DOHH2 (cell line): ENCODE results near the gene CNPY2.

Source experiments
- H3F3A ChIP-seq: fragments of 200-600 bp; sonication (generic), shearing (Covaris generic); 2 replicates; pipeline ENCODE4 v1.6.0; 2016; ENCODE audit warnings: antibody characterized with exemption, mild to moderate bottlenecking; ENCODE audit not compliant: control insufficient read depth, insufficient read depth
- H3K27ac ChIP-seq: fragments of 200-600 bp; sonication (generic); 2 replicates; pipeline ENCODE4 v1.5.1; 2014; ENCODE audit warnings: low read depth, mild to moderate bottlenecking, low read length, moderate library complexity
- H3K27me3 ChIP-seq: fragments of 200-600 bp; sonication (generic); 2 replicates; pipeline ENCODE4 v1.6.1; 2014; ENCODE audit warnings: mild to moderate bottlenecking, low read length, mixed read lengths; ENCODE audit not compliant: control insufficient read depth
- H3K36me3 ChIP-seq: fragments of 200-600 bp; sonication (generic); 2 replicates; pipeline ENCODE4 v1.6.1; 2014; ENCODE audit warnings: mild to moderate bottlenecking, low read length, moderate library complexity, mixed read lengths; ENCODE audit not compliant: control insufficient read depth
- H3K4me1 ChIP-seq: fragments of 200-600 bp; sonication (generic); 2 replicates; pipeline ENCODE4 v1.6.1; 2014; ENCODE audit warnings: mild to moderate bottlenecking, low read length, mixed read lengths; ENCODE audit not compliant: control insufficient read depth
- H3K4me2 ChIP-seq: fragments of 200-600 bp; sonication (generic); 2 replicates; pipeline ENCODE4 v1.6.0; 2014; ENCODE audit warnings: mild to moderate bottlenecking, low read length, moderate library complexity
- H3K4me3 ChIP-seq: fragments of 200-600 bp; sonication (generic); 2 replicates; pipeline ENCODE4 v1.5.1; 2014; ENCODE audit warnings: mild to moderate bottlenecking, low read length, mixed read lengths
- H3K79me2 ChIP-seq: fragments of 200-600 bp; sonication (generic); 2 replicates; pipeline ENCODE4 v1.6.1; 2014; ENCODE audit warnings: mild to moderate bottlenecking, low read length, mixed read lengths; ENCODE audit not compliant: control insufficient read depth
- H3K9me2 ChIP-seq: fragments of 200-600 bp; sonication (generic); replicated peaks from 2 replicates; pipeline ENCODE4 v1.6.1; 2014; ENCODE audit warnings: mild to moderate bottlenecking, low read length, mixed read lengths; ENCODE audit not compliant: control insufficient read depth
- H3K9me3 ChIP-seq: fragments of 200-600 bp; sonication (generic); 2 replicates; pipeline ENCODE4 v1.6.1; 2014; ENCODE audit warnings: antibody characterized with exemption, low read length, mixed read lengths; ENCODE audit not compliant: control insufficient read depth, insufficient read depth
- H4K20me1 ChIP-seq: fragments of 200-600 bp; sonication (generic); 2 replicates; pipeline ENCODE4 v1.6.0; 2014; ENCODE audit warnings: low read depth, mild to moderate bottlenecking, antibody characterized with exemption, low read length, moderate library complexity; ENCODE audit not compliant: control insufficient read depth, insufficient read depth
- EZH2phosphoT487 ChIP-seq: fragments of 200-600 bp; sonication (generic); IDR thresholded peaks from 2 replicates; pipeline ENCODE4 v1.6.1; 2017; ENCODE audit warnings: borderline replicate concordance, mild to moderate bottlenecking, antibody characterized with exemption, low read length, moderate library complexity, mixed read lengths
- TF ChIP-seq, protein P1 (sequence below): fragments of 200-600 bp; sonication (generic); IDR thresholded peaks from one replicate; pipeline ENCODE4 v1.5.1; 2014; ENCODE audit warnings: antibody characterized with exemption, mild to moderate bottlenecking, low read depth, low read length; ENCODE audit not compliant: poor library complexity, severe bottlenecking

Gene CNPY2

DNA sequence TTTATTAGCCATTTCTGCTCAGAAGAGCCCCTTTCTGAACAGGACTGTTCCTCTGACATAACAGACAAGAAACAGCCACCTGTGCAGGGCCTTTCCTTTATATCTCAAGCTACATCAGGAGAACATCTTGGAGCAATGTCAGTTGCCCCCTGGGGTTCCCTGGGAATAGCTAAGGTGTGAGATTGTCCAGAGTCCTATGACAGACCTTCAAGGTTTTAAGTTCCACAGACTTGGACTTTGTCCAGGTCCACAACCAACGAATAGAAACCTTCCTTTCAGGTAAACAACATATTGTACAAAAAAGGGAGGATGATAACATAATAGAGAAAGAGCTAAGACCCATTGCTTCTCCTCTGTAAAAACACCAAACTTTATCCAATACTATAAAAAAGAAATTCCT is 25.8 kb upstream of the CNPY2 start:
- Histone ChIP-seq H3K4me1 (peaks cover 35% of the 10 kb centered on the region), H3K36me3 (peaks cover 38% of the 10 kb centered on the region), H3K27ac (0 out of 2 replicates have a peak overlapping the region, but pooled peaks have one; percentile 16), H3K9me3 (no peaks in the 10 kb centered on the region), H4K20me1 (no peaks in the 10 kb centered on the region), H3K4me3 (no peak overlapping the region), H3K79me2 (peaks cover 6% of the 10 kb centered on the region; the same call in 1 of the 2 replicates), H3K4me2 (no peak overlapping the region), H3F3A (peaks cover 20% of the 10 kb centered on the region), H3K9me2 (no peaks in the 10 kb centered on the region), H3K27me3 (no peaks in the 10 kb centered on the region)
- TF ChIP-seq, protein P1, sequence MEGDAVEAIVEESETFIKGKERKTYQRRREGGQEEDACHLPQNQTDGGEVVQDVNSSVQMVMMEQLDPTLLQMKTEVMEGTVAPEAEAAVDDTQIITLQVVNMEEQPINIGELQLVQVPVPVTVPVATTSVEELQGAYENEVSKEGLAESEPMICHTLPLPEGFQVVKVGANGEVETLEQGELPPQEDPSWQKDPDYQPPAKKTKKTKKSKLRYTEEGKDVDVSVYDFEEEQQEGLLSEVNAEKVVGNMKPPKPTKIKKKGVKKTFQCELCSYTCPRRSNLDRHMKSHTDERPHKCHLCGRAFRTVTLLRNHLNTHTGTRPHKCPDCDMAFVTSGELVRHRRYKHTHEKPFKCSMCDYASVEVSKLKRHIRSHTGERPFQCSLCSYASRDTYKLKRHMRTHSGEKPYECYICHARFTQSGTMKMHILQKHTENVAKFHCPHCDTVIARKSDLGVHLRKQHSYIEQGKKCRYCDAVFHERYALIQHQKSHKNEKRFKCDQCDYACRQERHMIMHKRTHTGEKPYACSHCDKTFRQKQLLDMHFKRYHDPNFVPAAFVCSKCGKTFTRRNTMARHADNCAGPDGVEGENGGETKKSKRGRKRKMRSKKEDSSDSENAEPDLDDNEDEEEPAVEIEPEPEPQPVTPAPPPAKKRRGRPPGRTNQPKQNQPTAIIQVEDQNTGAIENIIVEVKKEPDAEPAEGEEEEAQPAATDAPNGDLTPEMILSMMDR, result no peak
- TF ChIP-seq EZH2phosphoT487, result no peak

DNA sequence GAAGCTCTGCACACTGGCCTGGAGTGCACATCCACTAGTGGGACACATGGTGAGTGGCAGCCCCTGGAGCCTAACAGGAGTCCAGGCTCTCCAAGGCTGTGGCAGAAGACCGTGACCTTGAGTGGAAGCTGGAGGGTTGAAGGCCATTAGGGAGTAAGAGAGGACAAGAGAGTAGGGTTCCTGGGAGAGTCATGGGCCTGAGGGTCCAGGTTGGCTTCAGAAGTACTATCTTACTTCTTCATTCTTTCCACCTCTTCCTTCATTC is 23.3 kb upstream of the CNPY2 start:
- H3K4me1 ChIP-seq, result peaks cover 57% of the 10 kb centered on the region
- H3K27me3 ChIP-seq, result no peaks in the 10 kb centered on the region
- H4K20me1 ChIP-seq, result no peaks in the 10 kb centered on the region
- H3K4me2 ChIP-seq, result peak overlapping the region; percentile 93
- H3K27ac ChIP-seq, result peak overlapping the region; percentile 88
- peaks cover 12% of the 10 kb centered on the region for H3K79me2 ChIP-seq
- H3F3A ChIP-seq, result peaks cover 25% of the 10 kb centered on the region
- H3K9me2 ChIP-seq, result no peaks in the 10 kb centered on the region
- H3K36me3 ChIP-seq, result peaks cover 32% of the 10 kb centered on the region
- no peaks in the 10 kb centered on the region for H3K9me3 ChIP-seq
- TF ChIP-seq, protein P1, result no peak
- no peak for TF ChIP-seq EZH2phosphoT487
- peak overlapping the region; percentile 70 for H3K4me3 ChIP-seq

DNA sequence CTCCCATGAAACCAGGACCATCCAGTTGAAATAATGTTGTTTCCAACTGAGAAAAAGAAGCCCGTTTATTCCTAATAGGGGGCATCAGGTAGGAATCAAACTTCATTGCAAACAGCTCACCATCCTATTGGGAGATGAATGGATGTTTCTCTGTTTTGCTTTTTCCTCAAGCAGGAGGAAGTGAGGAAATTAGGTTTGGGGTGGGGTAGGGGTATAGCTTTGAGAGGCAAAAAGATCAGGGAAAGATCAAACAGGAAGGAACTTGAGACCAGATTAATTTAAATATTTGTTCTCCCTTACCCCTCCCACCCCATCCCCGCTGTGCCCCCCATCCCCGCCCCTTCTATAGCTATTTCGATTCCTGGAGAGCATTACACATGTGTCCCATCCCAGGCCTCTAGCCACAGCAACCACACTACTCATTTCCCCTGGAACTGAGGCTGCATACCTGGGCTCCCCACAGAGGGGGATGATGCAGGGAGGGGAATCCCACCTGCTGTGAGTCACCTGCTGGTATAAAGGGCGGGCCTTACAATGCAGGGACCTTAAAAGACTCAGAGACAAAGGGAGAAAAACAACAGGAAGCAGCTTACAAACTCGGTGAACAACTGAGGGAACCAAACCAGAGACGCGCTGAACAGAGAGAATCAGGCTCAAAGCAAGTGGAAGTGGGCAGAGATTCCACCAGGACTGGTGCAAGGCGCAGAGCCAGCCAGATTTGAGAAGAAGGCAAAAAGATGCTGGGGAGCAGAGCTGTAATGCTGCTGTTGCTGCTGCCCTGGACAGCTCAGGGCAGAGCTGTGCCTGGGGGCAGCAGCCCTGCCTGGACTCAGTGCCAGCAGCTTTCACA is 22.7 kb upstream of the CNPY2 start, which contains the start of gene IL23A:
Gene IL23A (plus strand): TSS at position 577 of the 850 bp plus-strand sequence. CDS start 161 bp downstream, at position 738.
- Histone ChIP-seq H3K9me2 (no peaks in the 10 kb centered on the region), H3K36me3 (peaks cover 27% of the 10 kb centered on the region), H3K27me3 (no peaks in the 10 kb centered on the region), H4K20me1 (no peaks in the 10 kb centered on the region), H3K4me2 (peak within 1 kb of the TSS; percentile 93), H3K4me3 (peak within 1 kb of the TSS; percentile 70), H3K4me1 (peaks cover 57% of the 10 kb centered on the region), H3F3A (peaks cover 25% of the 10 kb centered on the region), H3K79me2 (peaks cover 13% of the 10 kb centered on the region), H3K27ac (peak within 1 kb of the TSS; percentile 88), H3K9me3 (no peaks in the 10 kb centered on the region)
- TF ChIP-seq EZH2phosphoT487, result no peak
- TF ChIP-seq, protein P1, result no peak
